GM12872 (cell line): ENCODE measurements around the gene SKI.

Experiments
- TF ChIP-seq, protein P1 (sequence below): IDR thresholded peaks from 3 replicates; pipeline ENCODE4 v1.5.1; 2011; ENCODE audit warnings: low read depth, mild to moderate bottlenecking, low read length, moderate library complexity; ENCODE audit not compliant: insufficient read depth

Gene SKI

DNA sequence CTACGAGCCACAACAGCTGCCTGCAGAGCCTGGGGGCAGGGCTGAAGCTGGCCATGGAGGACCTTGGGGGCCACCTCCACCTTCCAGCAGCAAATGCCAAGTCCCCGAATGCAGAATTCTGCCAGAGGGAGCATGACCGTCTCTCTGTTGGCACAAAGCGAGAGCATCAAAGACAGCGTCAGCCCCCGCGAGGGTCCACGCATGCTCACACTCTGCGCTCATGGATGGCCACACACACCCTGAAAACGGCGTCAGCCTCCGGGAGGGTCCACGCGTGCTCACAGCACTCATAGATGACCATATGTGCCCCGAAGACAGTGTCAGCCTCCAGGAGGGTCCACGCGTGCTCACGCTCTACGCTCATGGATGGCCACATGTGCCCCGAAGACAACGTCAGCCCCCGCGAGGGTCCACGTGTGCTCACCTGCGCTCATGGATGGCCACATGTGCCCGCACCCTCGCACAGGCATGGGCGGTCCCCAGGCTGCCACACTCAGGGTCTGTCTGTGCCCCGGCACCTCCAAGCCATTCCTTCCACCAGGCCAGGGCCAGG, 116.7 kb downstream of the SKI start:
- TF ChIP-seq, protein P1, sequence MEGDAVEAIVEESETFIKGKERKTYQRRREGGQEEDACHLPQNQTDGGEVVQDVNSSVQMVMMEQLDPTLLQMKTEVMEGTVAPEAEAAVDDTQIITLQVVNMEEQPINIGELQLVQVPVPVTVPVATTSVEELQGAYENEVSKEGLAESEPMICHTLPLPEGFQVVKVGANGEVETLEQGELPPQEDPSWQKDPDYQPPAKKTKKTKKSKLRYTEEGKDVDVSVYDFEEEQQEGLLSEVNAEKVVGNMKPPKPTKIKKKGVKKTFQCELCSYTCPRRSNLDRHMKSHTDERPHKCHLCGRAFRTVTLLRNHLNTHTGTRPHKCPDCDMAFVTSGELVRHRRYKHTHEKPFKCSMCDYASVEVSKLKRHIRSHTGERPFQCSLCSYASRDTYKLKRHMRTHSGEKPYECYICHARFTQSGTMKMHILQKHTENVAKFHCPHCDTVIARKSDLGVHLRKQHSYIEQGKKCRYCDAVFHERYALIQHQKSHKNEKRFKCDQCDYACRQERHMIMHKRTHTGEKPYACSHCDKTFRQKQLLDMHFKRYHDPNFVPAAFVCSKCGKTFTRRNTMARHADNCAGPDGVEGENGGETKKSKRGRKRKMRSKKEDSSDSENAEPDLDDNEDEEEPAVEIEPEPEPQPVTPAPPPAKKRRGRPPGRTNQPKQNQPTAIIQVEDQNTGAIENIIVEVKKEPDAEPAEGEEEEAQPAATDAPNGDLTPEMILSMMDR = no peak

DNA sequence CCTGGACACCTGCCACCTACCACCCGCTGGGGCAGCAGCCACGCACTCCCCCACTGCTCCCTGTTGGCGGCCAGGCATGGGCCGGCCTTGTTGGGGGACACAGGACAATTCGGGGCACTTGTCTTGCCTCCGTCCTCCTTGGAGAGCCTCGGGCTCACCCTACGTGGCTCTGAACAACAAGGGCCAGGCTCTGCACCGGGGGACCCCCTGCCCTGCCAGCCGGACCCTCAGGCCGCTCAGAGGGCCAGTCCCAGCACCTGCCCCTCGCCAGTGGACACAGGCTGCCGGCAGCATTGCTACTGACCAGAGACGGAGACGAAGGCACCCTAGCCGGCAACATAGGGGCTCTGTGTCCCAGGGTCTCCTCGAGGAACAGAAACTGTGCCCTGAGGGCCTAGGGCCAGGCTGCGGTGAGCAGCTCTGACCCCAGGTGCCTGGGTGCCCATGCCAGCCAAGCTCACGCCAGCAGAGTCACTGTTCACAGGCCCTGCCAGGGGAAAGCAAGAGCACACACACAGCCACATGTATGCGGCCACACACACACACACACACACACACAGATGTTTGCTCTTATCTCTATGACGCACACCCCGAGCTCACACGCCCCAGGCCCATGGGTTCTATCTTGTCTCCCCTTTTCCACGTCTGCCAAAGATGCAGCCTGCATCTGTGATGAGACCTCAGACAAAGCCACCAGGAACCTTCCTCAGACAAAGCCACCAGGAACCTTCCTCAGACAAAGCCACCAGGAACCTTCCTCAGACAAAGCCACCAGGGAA, 117.4 kb downstream of the SKI start:
- TF ChIP-seq, protein P1 = no peak

GRCh38 chr1:2346691-2347408, 118.7 kb downstream of the SKI start:
- TF ChIP-seq, protein P1 = no peak

DNA sequence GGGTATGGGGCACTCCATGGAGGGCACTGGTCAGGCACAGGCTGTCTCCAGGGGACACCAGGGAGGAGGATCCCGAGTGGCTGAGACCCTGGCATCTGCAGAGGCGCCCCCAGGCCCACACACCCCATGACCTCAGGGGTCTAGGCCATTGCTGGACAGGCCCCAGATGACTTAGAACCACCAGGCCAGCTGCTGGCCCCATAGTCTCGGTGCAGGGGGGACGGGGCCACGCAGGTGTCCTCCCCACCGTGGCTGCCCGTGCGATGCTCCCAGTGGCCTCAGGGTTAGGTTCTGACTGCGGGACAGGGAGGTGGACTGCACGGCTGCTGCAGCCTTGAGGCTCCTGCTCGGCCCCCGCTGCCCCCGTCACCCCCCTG, 119.3 kb downstream of the SKI start:
- TF ChIP-seq, protein P1 = no peak

- TF ChIP-seq, protein P1 = no peak
Observed at GRCh38 chr1:2347896-2348295, 119.8 kb downstream of the SKI start.

DNA sequence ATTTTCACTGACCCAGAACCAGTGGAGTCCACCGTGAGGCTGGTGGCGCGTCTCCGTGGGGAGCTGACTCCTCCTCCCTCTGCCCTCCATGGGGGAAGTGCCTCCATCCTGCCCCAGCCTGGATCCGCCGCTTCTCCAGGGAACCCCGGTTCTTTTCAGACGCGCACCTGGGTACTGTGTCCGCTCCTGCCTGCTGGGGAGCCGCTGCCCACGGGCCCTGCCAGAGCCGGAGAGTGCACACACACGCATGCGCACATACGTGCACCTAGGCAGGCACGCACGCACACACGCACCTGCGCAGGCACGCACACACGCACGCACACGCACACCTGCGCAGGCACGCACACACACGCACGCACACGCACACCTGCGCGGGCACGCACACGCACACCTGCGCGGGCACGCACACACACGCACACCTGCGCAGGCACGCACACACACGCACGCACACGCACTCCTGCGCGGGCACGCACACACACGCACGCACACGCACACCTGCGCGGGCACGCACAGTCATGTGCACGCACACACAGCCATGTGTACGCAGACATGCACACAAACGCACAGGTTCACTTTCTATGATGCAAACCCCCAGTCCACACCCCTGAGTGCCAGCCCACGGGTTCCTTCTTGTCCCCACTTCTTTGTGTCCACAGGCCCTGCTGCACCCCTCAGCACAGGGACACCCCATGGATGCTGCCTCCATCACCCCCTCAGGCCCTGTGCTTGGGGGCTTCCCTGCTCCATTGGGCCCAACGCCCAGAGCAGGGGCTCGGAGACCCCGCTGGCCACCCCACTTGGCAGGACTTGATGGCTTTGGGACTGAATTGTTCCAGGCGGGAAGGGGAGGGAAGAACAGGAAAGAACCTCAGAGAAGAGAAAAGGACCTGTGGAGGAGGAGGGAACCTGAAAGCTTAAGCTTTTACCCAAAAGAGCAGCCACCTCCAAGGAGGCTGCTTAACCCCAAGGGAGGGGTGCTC, 120.5 kb downstream of the SKI start:
- TF ChIP-seq, protein P1 = no peak
